B cell (primary cell): Measurements from ENCODE around the gene HTR2B. TPM values are rescaled to one million over a fixed set of nuclear protein-coding genes. Genes with fewer than 3 reads are reported as not detected.

ENCODE experiments used
- ATAC-seq: fragments of 200-7000 bp; cut with Tn5 transposase; one replicate; pipeline ENCODE4 v1.10.0; 2021; ENCODE audit warnings: low read depth, mild to moderate bottlenecking, moderate number of reproducible peaks, moderate library complexity
- CTCF ChIA-PET: fragments of 350-600 bp; sonication (Branson Sonifier 250); formaldehyde crosslinking; loops from one replicate; lab custom pipeline; 2021; ENCODE audit warnings: antibody characterized with exemption, inconsistent platforms; lab: Charles Lee
- POLR2A ChIA-PET: fragments of 350-600 bp; sonication (Branson Sonifier 250); formaldehyde crosslinking; loops from one replicate; lab custom pipeline; 2021; ENCODE audit warnings: antibody characterized with exemption; lab: Charles Lee
- DNase-seq: peaks from one replicate; pipeline ENCODE4 v3.0.0; 2013
- H2AFZ ChIP-seq: 2 replicates; pipeline ENCODE4 v1.6.1; 2012; ENCODE audit warnings: mild to moderate bottlenecking, low read depth, low read length; ENCODE audit not compliant: insufficient read depth, poor library complexity, severe bottlenecking
- H3K27ac ChIP-seq, 2 donors: 1 replicate in 1 of 2; 2 replicates in 1 of 2; pipeline ENCODE4 v1.5.1; 2012 to 2013; ENCODE audit warnings: low read length in 2 of 2, mild to moderate bottlenecking in 2 of 2, moderate library complexity in 1 of 2
- H3K27me3 ChIP-seq, 4 experiments: fragments of 200-600 bp in 1 of 4; sonication (generic) in 1 of 4; replicated peaks in 1 of 4; 1 replicate in 2 of 4; 2 replicates in 2 of 4; pipeline versions ENCODE4 v1.6.1 to v1.7.0; 2013 to 2016; ENCODE audit warnings: low read length in 3 of 4, mild to moderate bottlenecking in 2 of 4, mixed read lengths in 1 of 4, moderate library complexity in 1 of 4; ENCODE audit not compliant: insufficient read depth in 4 of 4, control insufficient read depth in 3 of 4; ENCODE audit errors: control extremely low read depth in 1 of 4
- H3K36me3 ChIP-seq, 2 experiments: replicated peaks in 1 of 2; 1 replicate in 1 of 2; 2 replicates in 1 of 2; pipeline versions ENCODE4 v1.6.1 to v1.7.1; 2013; ENCODE audit warnings: low read length in 1 of 2; ENCODE audit not compliant: insufficient read depth in 2 of 2, control insufficient read depth in 1 of 2; ENCODE audit errors: control extremely low read depth in 1 of 2, extremely low read depth in 1 of 2
- H3K4me1 ChIP-seq, 2 donors: fragments of 200-600 bp in 1 of 2; sonication (generic) in 1 of 2; 1 replicate in 1 of 2; 2 replicates in 1 of 2; pipeline versions ENCODE4 v1.5.1 to v1.6.1; 2013 to 2017; ENCODE audit warnings: low read length in 2 of 2; ENCODE audit not compliant: control insufficient read depth in 2 of 2, insufficient read depth in 2 of 2
- H3K4me2 ChIP-seq: replicated peaks from 2 replicates; pipeline ENCODE3; 2012; ENCODE audit warnings: mild to moderate bottlenecking, low read depth, low read length; ENCODE audit not compliant: poor library complexity, severe bottlenecking
- H3K4me3 ChIP-seq, 5 experiments: fragments of 200-600 bp in 1 of 5; sonication (generic) in 1 of 5; 1 replicate in 3 of 5; 2 replicates in 2 of 5; pipeline versions ENCODE4 v1.5.1 to v1.7.0; 2011 to 2016; ENCODE audit warnings: low read length in 4 of 5, mild to moderate bottlenecking in 4 of 5, low read depth in 2 of 5, control low read depth in 1 of 5, moderate library complexity in 1 of 5; ENCODE audit not compliant: insufficient read depth in 1 of 5; ENCODE audit errors: control extremely low read depth in 1 of 5, extremely low read depth in 1 of 5
- H3K79me2 ChIP-seq: fragments of 200-600 bp; sonication (generic); one replicate; pipeline ENCODE4 v1.6.0; 2016; ENCODE audit warnings: low read length; ENCODE audit not compliant: control insufficient read depth, insufficient read depth
- H3K9ac ChIP-seq: fragments of 200-600 bp; sonication (generic); 2 replicates; pipeline ENCODE4 v1.6.1; 2017; ENCODE audit warnings: mild to moderate bottlenecking, low read length, moderate library complexity
- H3K9me3 ChIP-seq, 3 donors: one replicate each; pipeline versions ENCODE4 v1.6.1 to v1.7.1; 2013; ENCODE audit warnings: low read length in 2 of 3; ENCODE audit not compliant: control insufficient read depth in 2 of 3, insufficient read depth in 1 of 3; ENCODE audit errors: control extremely low read depth in 1 of 3
- H4K20me1 ChIP-seq: 2 replicates; pipeline ENCODE4 v1.6.0; 2012; ENCODE audit warnings: mild to moderate bottlenecking, low read length; ENCODE audit not compliant: insufficient read depth, control insufficient read depth, poor library complexity, severe bottlenecking
- H3K27ac Mint-ChIP-seq: one replicate; pipeline ENCODE4 v1.8.0; 2021; ENCODE audit warnings: mixed read lengths
- H3K27me3 Mint-ChIP-seq: one replicate; pipeline ENCODE4 v1.8.0; 2021; ENCODE audit warnings: mixed read lengths
- H3K4me1 Mint-ChIP-seq: one replicate; pipeline ENCODE4 v1.8.0; 2021; ENCODE audit warnings: mixed read lengths
- H3K4me3 Mint-ChIP-seq: one replicate; pipeline ENCODE4 v1.8.0; 2021; ENCODE audit warnings: mixed read lengths
- H3K9me3 Mint-ChIP-seq: one replicate; pipeline ENCODE4 v1.8.0; 2022; ENCODE audit warnings: mixed read lengths; ENCODE audit not compliant: insufficient read depth
- CTCF ChIP-seq: fragments of 200-600 bp; IDR thresholded peaks from one replicate; pipeline ENCODE4 v1.8.0; 2022; ENCODE audit warnings: antibody characterized with exemption, mild to moderate bottlenecking
- EZH2 ChIP-seq: IDR thresholded peaks from 2 replicates; pipeline ENCODE4 v1.6.1; 2012; ENCODE audit warnings: borderline replicate concordance, low read depth, mild to moderate bottlenecking, moderate library complexity, low read length; ENCODE audit not compliant: insufficient read depth, poor library complexity, severe bottlenecking
- WGBS: methylation state at CpG from one replicate; pipeline ENCODE4 v1.1.5; 2013; ENCODE audit warnings: missing lambda C conversion rate; ENCODE audit not compliant: insufficient coverage; 5-methylcytosine and 5-hydroxymethylcytosine counted together
- intact Hi-C: fragments of 100-400 bp; cut with micrococcal nuclease; formaldehyde crosslinking; loops from one replicate; pipeline ENCODE4 v1.10.0; 2022
- polyA plus RNA-seq: library from polyadenylated mRNA; depleted of rRNA; stranded (reverse); fragments of >200 nt; gene quantifications from 2 replicates; pipeline ENCODE4 v1.2.3, GENCODE V29; 2012
- total RNA-seq, 2 donors: library from RNA; stranded (reverse); fragments of 120-200 nt in 1 of 2; gene quantifications; 1 replicate in 1 of 2; 2 replicates in 1 of 2; pipeline versions ENCODE4 v1.2.3 to v1.2.4, GENCODE V29; 2013 to 2022

The HTR2B gene
- total and polyA plus RNA-seq, 2 donors (not counting 1 experiment from before 2014, with no cell fraction given) = not detected

- DNase-seq = no peak
- Histone ChIP-seq H3K9me3 (no peaks in the 10 kb centered on the region), H3K79me2 (peaks cover 4% of the 10 kb centered on the region), H3K4me2 (no peak overlapping the region), H3K27me3 (no peaks in the 10 kb centered on the region), H3K4me3 (no peak overlapping the region), H3K9ac (no peak overlapping the region), H3K4me1 (peaks cover 2 to 4% of the 10 kb centered on the region in 2 donors), H3K27ac (no peak overlapping the region), H2AFZ (no peak overlapping the region), H3K36me3 (peaks cover 0 to 4% of the 10 kb centered on the region in 2 experiments), H4K20me1 (no peaks in the 10 kb centered on the region)
- ChIA-PET CTCF (interaction anchor here (0.7 kb wide), 1 partner anchor 1122 kb away, joined by 3 read pairs; no protein-coding TSS in a partner anchor), POLR2A (no interaction called here)
- H3K27ac Mint-ChIP-seq = no peak overlapping the region
- H3K9me3 Mint-ChIP-seq = no peaks in the 10 kb centered on the region
- TF ChIP-seq EZH2 (no peak), CTCF (no peak)
- no peak overlapping the region for H3K4me3 Mint-ChIP-seq
- H3K27me3 Mint-ChIP-seq = no peaks in the 10 kb centered on the region
- H3K4me1 Mint-ChIP-seq = peaks cover 13% of the 10 kb centered on the region
- intact Hi-C loops = no loop called here
- no peak for ATAC-seq
Observed at GRCh38 chr2:231139796-231140195, 15.0 kb upstream of the HTR2B start.

- DNase-seq = no peak
- Histone ChIP-seq H3K27me3 (no peaks in the 10 kb centered on the region), H3K4me2 (no peak overlapping the region), H3K4me1 (peaks cover 2 to 4% of the 10 kb centered on the region in 2 donors), H3K9me3 (no peaks in the 10 kb centered on the region), H3K36me3 (peaks cover 0 to 4% of the 10 kb centered on the region in 2 experiments), H3K4me3 (no peak overlapping the region), H3K79me2 (peaks cover 4% of the 10 kb centered on the region), H3K27ac (no peak overlapping the region), H3K9ac (no peak overlapping the region), H4K20me1 (no peaks in the 10 kb centered on the region), H2AFZ (no peak overlapping the region)
- Mint-ChIP-seq H3K27me3 (no peaks in the 10 kb centered on the region), H3K4me1 (peaks cover 19% of the 10 kb centered on the region), H3K27ac (no peak overlapping the region), H3K9me3 (no peaks in the 10 kb centered on the region), H3K4me3 (no peak overlapping the region)
- ChIA-PET CTCF (no interaction called here), POLR2A (interaction anchor here (0.6 kb wide), 1 partner anchor 58 kb away, joined by 3 read pairs; no protein-coding TSS in a partner anchor)
- ATAC-seq = no peak
- WGBS = 100% methylated on average over 2 of the region's 8 CpGs
- intact Hi-C loops = no loop called here
- TF ChIP-seq EZH2 = no peak
- no peak for TF ChIP-seq CTCF
Observed at GRCh38 chr2:231138699-231139098, 13.9 kb upstream of the HTR2B start.
